GM19397 (cell line): ENCODE data around the gene SH3PXD2A.

ENCODE experiments used
- ATAC-seq: cut with Tn5 transposase; IDR thresholded peaks from one replicate; pipeline ENCODE4 v1.9.1; 2021; ENCODE audit warnings: mild to moderate bottlenecking, moderate library complexity; ENCODE audit not compliant: unreplicated experiment

SH3PXD2A gene

DNA sequence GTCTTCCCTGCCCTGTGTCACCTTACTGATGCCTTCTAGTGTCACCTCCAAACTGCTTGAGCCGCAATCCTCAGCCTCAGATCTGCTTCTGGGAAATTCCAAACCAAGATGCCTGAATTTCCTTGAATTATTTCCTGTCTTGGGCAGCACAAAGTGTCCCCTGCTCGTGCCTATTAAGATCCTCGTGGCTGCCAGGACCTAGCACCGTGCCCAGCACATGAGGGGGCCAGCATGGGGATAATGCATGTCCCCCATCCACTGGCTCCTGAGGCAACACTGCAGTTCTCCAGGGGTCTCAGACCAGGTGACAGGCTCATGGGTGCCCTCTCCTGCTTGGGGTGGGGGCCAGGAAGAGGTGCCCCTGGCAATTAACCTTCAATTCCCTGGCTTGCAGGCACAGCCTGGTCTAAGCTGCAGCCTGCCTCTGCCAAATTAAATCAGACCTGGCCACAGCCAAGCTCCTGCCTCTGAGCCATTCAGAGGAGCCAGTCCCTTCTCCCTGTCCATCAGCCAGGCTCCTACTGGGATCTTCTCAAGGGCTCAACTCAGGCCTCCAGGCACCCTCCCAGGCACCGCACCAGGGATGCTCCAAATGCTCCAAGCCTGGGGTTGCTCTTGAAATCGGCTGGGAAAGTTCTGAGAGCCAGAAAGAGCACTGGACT is 146.6 kb downstream of the SH3PXD2A start:
- no peak for ATAC-seq

GRCh38 chr10:103707956-103708626 is 147.3 kb downstream of the SH3PXD2A start:
- no peak for ATAC-seq

GRCh38 chr10:103706762-103707161 is 148.6 kb downstream of the SH3PXD2A start:
- no peak for ATAC-seq

DNA sequence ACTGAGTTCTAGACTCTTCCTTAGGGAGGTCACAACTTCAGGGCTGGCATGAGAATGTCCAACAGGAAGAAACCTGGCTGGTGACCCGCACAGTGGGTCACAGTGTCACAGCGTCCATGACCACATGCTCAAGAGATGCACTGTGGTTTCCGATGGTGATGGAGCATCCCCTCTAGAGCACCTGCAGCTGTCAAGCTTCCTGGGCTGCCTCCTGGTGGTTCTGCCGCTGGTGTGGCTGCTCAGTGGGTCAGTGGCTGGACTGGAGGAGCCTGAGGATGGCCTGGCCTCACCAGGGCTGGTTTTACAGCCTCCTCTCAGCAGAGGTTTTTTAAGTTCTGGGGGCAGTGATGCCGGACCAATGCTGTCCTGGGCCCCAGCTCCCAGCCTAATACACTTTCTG is 149.3 kb downstream of the SH3PXD2A start:
- ATAC-seq: no peak

GRCh38 chr10:103703941-103704919 is 151.1 kb downstream of the SH3PXD2A start:
- ATAC-seq: no peak

- no peak for ATAC-seq
Observed at GRCh38 chr10:103701380-103702222, 153.8 kb downstream of the SH3PXD2A start.

- no peak for ATAC-seq
Observed at GRCh38 chr10:103700436-103700715, 155.0 kb downstream of the SH3PXD2A start.

GRCh38 chr10:103699611-103700435 is 155.6 kb downstream of the SH3PXD2A start:
- ATAC-seq: no peak

DNA sequence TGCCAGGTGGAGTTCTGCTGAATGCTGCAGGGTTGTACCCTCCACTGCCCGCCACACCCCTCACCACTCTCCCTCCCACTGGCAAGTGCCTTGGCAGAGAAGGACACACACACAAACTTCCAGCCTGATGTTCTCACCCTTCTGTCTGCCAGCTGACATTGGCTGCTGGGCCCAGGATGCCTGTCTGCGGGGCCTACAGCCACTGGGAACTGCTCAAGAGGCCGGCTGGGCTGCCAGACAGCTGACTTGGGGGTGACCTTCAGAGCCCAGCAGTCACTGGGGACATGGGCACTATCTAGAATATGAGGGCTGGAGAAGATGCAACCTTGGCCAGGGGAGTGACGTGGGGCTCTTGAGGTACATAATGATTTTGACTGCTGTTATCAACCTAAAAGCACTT is 157.1 kb downstream of the SH3PXD2A start:
- no peak for ATAC-seq

- no peak for ATAC-seq
Observed at GRCh38 chr10:103697787-103698186, 157.6 kb downstream of the SH3PXD2A start.

GRCh38 chr10:103696411-103697145 is 158.8 kb downstream of the SH3PXD2A start:
- no peak for ATAC-seq

- ATAC-seq: no peak
Observed at GRCh38 chr10:103696094-103696410, 159.3 kb downstream of the SH3PXD2A start.

- no peak for ATAC-seq
Observed at GRCh38 chr10:103695584-103696005, 159.8 kb downstream of the SH3PXD2A start.

- ATAC-seq: no peak
Observed at GRCh38 chr10:103693812-103694205, 161.6 kb downstream of the SH3PXD2A start.

DNA sequence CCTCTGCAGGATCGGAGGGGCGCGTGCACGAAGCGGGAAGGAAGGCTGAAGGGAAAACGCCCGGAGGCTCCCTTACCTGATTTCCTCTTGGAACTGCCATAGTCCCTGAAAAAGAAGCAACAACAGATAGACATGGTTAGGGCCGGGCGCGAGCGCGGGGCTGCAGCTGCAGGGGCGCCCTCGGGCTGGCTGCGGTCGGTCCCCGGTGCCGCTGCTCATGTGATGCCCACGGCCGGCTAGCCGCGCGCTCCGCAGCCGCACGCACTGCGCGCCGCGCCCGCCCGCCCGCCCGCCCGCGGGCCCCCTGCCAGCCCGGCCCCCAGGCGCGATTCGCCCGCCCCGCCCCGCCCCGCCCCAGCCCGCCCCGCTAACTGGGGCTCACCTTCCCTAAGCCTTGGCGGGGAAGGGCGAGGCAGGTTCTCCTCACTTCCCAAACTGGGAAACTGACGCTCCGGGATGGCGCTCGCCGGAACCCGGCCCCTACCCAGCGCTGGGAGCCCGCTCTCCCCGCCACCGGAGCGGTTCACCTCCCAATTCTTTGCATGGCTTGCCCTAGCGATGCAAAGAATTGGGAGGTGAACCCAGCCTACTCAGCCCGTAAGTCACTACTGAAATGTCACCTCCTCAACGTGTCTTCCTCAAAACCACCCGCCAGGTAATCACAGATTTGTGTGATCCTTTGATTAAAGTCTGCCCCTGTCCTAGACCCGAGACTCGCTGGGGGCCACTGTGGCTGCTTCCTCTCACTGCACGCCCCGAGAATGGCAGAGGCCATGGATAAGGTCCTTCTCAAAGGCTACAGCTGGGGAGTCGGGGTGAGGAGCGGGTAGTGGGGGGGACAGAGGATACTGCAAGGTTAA is 162.2 kb downstream of the SH3PXD2A start:
- ATAC-seq: peak; percentile 28

DNA sequence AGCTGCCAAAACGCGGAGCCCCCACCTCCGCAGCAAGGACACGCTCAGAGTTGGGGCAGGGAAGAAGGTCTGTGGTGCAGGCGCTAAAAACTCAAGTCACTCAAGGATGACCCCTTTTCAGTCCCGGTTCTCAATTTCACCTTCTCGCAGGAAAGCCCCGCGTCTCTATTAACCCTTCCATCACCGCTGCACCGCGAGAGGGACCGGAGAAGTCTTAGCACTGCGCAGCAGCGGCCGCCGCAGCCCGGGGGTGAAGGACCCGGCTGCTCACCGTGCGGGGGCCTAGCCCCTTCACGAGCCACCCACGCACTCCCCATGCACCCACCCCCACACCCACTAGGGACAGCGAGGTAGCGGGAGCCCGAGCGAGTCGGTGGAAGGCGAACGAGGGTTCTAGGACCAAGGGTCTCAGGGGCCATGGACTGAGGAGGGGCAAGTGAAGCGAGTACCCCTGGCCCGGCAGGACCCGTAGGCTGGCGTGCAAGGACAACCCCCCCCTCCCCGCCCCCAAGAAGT is 162.9 kb downstream of the SH3PXD2A start:
- ATAC-seq: peak; percentile 46

DNA sequence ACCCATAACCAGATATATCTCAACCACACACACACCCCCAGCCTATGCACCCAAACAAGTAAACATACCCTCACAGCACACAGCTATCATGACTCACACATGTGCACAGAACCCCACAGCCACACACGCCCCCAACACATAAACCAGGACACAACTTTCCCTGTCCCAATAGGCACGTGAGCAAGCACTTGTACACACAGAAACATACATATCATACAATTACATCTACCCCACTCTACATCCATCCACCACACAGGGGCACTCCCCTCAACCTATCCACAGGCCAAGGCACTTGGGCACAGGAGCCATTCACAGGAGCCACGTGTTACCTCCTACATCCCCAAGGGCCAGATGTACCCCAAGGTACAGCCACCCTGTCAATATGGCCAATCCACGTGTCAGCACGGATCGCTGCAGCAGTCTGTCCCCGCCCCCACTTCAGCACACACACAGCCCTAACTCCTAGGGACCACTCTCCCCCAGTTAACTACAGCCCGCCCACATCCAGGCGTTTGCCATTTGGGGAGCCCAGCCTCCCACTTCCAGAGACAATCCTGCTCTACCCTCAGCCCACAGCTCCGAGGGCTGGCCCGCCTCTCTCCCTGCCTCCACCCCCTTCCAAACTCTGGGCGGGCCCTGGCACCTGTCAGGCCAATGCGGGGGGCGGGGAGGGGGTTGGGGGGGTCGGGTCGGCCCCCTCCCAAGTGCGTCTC is 163.5 kb downstream of the SH3PXD2A start:
- ATAC-seq: peak; percentile 27

GRCh38 chr10:103691267-103691666 is 164.1 kb downstream of the SH3PXD2A start:
- ATAC-seq: no peak
